GM23248 (cell line): ENCODE measurements around the gene DNAJC16.
"Not testable (repeated sequence)": the region's sequence is repeated elsewhere in the genome, so short reads cannot be mapped to it uniquely, and the experiment has no call there.

ENCODE experiments used
- EZH2 ChIP-seq: fragments of 200-600 bp; sonication (generic); IDR thresholded peaks from 2 replicates; pipeline ENCODE4 v1.6.1; 2018; ENCODE audit warnings: antibody characterized with exemption, mild to moderate bottlenecking; ENCODE audit not compliant: insufficient read depth, poor library complexity, severe bottlenecking
- EZH2phosphoT487 ChIP-seq: fragments of 200-600 bp; sonication (generic); IDR thresholded peaks from 2 replicates; pipeline ENCODE4 v1.6.1; 2018; ENCODE audit warnings: antibody characterized with exemption, moderate library complexity, mild to moderate bottlenecking, low read depth; ENCODE audit not compliant: insufficient read depth

DNA sequence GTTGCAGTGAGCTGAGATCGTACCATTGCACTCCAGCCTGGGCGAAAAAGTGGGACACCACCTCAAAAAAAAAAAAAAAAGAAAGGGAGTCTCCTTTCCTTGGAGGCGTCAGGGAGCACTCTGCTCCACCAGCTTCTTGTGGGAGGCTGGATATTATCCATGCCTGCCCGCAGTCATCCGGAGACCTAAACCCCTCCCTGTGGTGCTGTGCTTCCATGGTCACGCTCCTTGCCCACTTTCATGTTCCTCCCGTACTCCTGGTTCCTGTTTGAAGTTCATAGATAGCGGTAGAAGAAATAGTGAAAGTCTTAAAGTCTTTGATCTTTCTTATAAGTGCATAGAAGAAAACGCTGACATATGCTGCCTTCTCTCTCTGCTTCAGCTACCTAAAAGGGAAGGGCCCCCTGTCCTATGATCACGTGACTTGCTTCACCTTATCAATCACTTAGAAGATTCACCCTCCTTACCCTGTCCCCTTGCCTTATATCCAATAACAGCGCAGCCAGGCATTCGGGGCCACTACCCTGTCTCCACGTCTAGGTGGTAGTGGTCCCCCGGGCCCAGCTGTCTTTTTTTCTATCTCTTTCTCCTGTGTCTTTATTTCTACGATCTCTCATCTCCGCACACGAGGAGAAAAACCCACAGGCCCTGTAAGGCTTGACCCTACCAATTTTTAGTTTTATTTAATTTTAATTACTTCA lies 5.3 kb upstream of the DNAJC16 start:
- not testable (repeated sequence) for TF ChIP-seq EZH2, EZH2phosphoT487
